ENCODE measurements around the gene DCAF11. TPM values are rescaled to one million over a fixed set of nuclear protein-coding genes. Genes with fewer than 3 reads are reported as not detected.

DCAF11 gene
- total and polyA plus RNA-seq, 2 of the 13 experiments (the other 11 are each of a cell fraction or from before 2014, with no cell fraction given) = 150 to 257 TPM

DNA sequence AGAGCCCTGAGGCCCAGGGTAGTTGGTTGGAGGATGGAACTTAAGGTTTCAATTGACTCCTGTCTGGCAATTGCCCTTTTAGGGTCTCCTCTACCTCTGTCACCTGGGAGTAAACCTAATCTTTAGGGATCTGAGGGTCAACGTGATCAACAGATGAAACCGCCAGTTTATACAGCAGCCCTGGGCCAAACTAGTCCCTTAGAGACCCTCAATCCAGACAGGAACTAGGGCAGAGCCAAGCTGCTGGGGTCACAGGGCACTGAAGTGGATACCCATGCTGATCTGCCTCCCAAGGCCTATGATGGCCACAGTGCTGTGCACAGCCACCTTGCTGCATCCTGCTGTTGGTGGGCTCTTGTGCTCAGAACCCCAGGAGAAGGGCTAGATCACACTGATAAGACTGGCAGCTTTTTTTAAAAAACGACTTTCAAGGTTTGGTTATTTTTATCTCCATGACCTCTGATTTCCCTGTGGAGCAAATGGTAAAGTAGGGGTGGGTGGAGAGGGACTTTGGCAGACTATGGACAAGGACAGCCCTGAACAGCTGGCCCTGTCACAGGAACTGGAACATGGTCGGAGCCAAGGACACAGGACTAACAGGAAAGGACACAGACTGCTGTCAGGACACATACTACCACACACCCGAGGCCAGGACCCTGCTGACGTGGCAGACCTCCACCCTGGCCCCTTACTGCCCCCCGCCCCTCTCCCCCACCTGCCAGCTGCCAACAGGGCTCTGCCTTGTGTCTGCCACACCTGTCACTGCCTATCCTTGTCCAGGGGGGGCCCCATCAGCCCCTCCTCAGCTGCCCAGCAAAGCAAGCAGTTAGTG is 16.4 kb downstream of the DCAF11 start (continued):
- TF ChIP-seq ZNF550 (CRISPR knock-in tag; IDR thresholded peaks at IDR 0.05; ENCODE audit: borderline replicate concordance) (0 out of 2 replicates have a peak, but pooled peaks have one; percentile 65), NR2F1 (CRISPR knock-in tag; IDR thresholded peaks at IDR 0.05) (0 out of 4 replicates have a peak, but pooled peaks of 1 of the 2 experiments have one; percentile 19), ZNF335 (CRISPR knock-in tag; IDR thresholded peaks at IDR 0.05) (0 out of 2 replicates have a peak, but pooled peaks have one; percentile 28), ZBTB42 (CRISPR knock-in tag; IDR thresholded peaks at IDR 0.05) (no peak), RXRA (CRISPR knock-in tag; IDR thresholded peaks at IDR 0.05) (peak; percentile 48), ZNF781 (CRISPR knock-in tag; IDR thresholded peaks at IDR 0.05; ENCODE audit: borderline replicate concordance, not compliant biosample characterization) (peak; percentile 37), SMYD3 (CRISPR knock-in tag; IDR thresholded peaks at IDR 0.05) (no peak), ELF3 (CRISPR knock-in tag; IDR thresholded peaks at IDR 0.05) (peak; percentile 71; the same call in 1 of the 2 replicates), PAWR (CRISPR knock-in tag; IDR thresholded peaks at IDR 0.05; ENCODE audit: borderline replicate concordance) (no peak)
- TF ChIP-seq, protein P1, sequence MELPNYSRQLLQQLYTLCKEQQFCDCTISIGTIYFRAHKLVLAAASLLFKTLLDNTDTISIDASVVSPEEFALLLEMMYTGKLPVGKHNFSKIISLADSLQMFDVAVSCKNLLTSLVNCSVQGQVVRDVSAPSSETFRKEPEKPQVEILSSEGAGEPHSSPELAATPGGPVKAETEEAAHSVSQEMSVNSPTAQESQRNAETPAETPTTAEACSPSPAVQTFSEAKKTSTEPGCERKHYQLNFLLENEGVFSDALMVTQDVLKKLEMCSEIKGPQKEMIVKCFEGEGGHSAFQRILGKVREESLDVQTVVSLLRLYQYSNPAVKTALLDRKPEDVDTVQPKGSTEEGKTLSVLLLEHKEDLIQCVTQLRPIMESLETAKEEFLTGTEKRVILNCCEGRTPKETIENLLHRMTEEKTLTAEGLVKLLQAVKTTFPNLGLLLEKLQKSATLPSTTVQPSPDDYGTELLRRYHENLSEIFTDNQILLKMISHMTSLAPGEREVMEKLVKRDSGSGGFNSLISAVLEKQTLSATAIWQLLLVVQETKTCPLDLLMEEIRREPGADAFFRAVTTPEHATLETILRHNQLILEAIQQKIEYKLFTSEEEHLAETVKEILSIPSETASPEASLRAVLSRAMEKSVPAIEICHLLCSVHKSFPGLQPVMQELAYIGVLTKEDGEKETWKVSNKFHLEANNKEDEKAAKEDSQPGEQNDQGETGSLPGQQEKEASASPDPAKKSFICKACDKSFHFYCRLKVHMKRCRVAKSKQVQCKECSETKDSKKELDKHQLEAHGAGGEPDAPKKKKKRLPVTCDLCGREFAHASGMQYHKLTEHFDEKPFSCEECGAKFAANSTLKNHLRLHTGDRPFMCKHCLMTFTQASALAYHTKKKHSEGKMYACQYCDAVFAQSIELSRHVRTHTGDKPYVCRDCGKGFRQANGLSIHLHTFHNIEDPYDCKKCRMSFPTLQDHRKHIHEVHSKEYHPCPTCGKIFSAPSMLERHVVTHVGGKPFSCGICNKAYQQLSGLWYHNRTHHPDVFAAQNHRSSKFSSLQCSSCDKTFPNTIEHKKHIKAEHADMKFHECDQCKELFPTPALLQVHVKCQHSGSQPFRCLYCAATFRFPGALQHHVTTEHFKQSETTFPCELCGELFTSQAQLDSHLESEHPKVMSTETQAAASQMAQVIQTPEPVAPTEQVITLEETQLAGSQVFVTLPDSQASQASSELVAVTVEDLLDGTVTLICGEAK (IDR thresholded peaks at IDR 0.05) = no peak
- TF ChIP-seq, protein P1 (CRISPR knock-in tag; IDR thresholded peaks at IDR 0.05) = 0 out of 2 replicates have a peak, but pooled peaks have one; percentile 36
- TF ChIP-seq, protein P2, sequence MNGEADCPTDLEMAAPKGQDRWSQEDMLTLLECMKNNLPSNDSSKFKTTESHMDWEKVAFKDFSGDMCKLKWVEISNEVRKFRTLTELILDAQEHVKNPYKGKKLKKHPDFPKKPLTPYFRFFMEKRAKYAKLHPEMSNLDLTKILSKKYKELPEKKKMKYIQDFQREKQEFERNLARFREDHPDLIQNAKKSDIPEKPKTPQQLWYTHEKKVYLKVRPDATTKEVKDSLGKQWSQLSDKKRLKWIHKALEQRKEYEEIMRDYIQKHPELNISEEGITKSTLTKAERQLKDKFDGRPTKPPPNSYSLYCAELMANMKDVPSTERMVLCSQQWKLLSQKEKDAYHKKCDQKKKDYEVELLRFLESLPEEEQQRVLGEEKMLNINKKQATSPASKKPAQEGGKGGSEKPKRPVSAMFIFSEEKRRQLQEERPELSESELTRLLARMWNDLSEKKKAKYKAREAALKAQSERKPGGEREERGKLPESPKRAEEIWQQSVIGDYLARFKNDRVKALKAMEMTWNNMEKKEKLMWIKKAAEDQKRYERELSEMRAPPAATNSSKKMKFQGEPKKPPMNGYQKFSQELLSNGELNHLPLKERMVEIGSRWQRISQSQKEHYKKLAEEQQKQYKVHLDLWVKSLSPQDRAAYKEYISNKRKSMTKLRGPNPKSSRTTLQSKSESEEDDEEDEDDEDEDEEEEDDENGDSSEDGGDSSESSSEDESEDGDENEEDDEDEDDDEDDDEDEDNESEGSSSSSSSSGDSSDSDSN (CRISPR knock-in tag; IDR thresholded peaks at IDR 0.05) = peak; percentile 17; the same call in 1 of the 2 replicates
- TF ChIP-seq, protein P3, sequence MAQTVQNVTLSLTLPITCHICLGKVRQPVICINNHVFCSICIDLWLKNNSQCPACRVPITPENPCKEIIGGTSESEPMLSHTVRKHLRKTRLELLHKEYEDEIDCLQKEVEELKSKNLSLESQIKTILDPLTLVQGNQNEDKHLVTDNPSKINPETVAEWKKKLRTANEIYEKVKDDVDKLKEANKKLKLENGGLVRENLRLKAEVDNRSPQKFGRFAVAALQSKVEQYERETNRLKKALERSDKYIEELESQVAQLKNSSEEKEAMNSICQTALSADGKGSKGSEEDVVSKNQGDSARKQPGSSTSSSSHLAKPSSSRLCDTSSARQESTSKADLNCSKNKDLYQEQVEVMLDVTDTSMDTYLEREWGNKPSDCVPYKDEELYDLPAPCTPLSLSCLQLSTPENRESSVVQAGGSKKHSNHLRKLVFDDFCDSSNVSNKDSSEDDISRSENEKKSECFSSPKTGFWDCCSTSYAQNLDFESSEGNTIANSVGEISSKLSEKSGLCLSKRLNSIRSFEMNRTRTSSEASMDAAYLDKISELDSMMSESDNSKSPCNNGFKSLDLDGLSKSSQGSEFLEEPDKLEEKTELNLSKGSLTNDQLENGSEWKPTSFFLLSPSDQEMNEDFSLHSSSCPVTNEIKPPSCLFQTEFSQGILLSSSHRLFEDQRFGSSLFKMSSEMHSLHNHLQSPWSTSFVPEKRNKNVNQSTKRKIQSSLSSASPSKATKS (CRISPR knock-in tag; IDR thresholded peaks at IDR 0.05) = no peak
